Mesenchymal stem cell (in vitro differentiated cells and primary cell): Measurements from ENCODE around the gene MFAP1.
A peak's percentile ranks its signal among the peaks of the same experiment; 100 is the strongest.

ENCODE experiments used
- DNase-seq: peaks from one replicate; pipeline ENCODE4 v3.0.0-alpha.2; 2013
- H2AFZ ChIP-seq: one replicate; pipeline ENCODE4 v1.6.1; 2013; ENCODE audit warnings: low read depth, mild to moderate bottlenecking, control low read depth, inconsistent platforms, low read length, moderate library complexity
- H2AK5ac ChIP-seq: 2 replicates; pipeline ENCODE4 v1.6.1; 2013; ENCODE audit warnings: low read length, moderate library complexity, mild to moderate bottlenecking, inconsistent platforms; ENCODE audit not compliant: severe bottlenecking
- H2BK120ac ChIP-seq: one replicate; pipeline ENCODE4 v1.6.1; 2013; ENCODE audit warnings: low read depth, mild to moderate bottlenecking, inconsistent platforms, low read length, moderate library complexity
- H2BK12ac ChIP-seq, 2 experiments: one replicate each; pipeline ENCODE4 v1.6.1; 2013; ENCODE audit warnings: inconsistent platforms in 2 of 2, low read length in 2 of 2, mild to moderate bottlenecking in 2 of 2, moderate library complexity in 2 of 2, control low read depth in 1 of 2
- H2BK15ac ChIP-seq: one replicate; pipeline ENCODE4 v1.6.1; 2013; ENCODE audit warnings: mild to moderate bottlenecking, low read depth, inconsistent platforms; ENCODE audit not compliant: poor library complexity, severe bottlenecking
- H2BK5ac ChIP-seq: 2 replicates; pipeline ENCODE4 v1.6.1; 2013; ENCODE audit warnings: low read depth, mild to moderate bottlenecking, low read length, control low read depth, inconsistent platforms; ENCODE audit not compliant: poor library complexity, severe bottlenecking
- H3K14ac ChIP-seq, 2 experiments: one replicate each; pipeline ENCODE4 v1.6.1; 2013; ENCODE audit warnings: inconsistent platforms in 2 of 2, low read length in 2 of 2, control low read depth in 1 of 2, mild to moderate bottlenecking in 1 of 2, moderate library complexity in 1 of 2
- H3K18ac ChIP-seq, 2 experiments: one replicate each; pipeline ENCODE4 v1.6.1; 2013; ENCODE audit warnings: inconsistent platforms in 2 of 2, low read length in 2 of 2, control low read depth in 1 of 2, low read depth in 1 of 2, mild to moderate bottlenecking in 1 of 2
- H3K23ac ChIP-seq, 2 experiments: one replicate each; pipeline ENCODE4 v1.6.1; 2013; ENCODE audit warnings: inconsistent platforms in 2 of 2, low read length in 2 of 2, mild to moderate bottlenecking in 2 of 2, moderate library complexity in 2 of 2, control low read depth in 1 of 2
- H3K27ac ChIP-seq: 2 replicates; pipeline ENCODE4 v1.5.1; 2013; ENCODE audit warnings: mild to moderate bottlenecking, moderate library complexity, low read length, control low read depth, inconsistent platforms; ENCODE audit not compliant: poor library complexity, severe bottlenecking
- H3K27me3 ChIP-seq, 2 experiments: 2 replicates each; pipeline versions ENCODE4 v1.6.1 to v1.7.0; 2013; ENCODE audit warnings: low read length in 2 of 2, mild to moderate bottlenecking in 2 of 2, moderate library complexity in 2 of 2, control low read depth in 1 of 2, inconsistent platforms in 1 of 2; ENCODE audit not compliant: control insufficient read depth in 1 of 2, insufficient read depth in 1 of 2
- H3K36me3 ChIP-seq, 2 experiments: 2 replicates each; pipeline versions ENCODE4 v1.6.1 to v1.7.0; 2013; ENCODE audit warnings: low read length in 2 of 2, control low read depth in 1 of 2, inconsistent platforms in 1 of 2, low read depth in 1 of 2, mild to moderate bottlenecking in 1 of 2; ENCODE audit not compliant: insufficient read depth in 2 of 2, control insufficient read depth in 1 of 2
- H3K4ac ChIP-seq, 2 experiments: one replicate each; pipeline ENCODE4 v1.6.1; 2013; ENCODE audit warnings: inconsistent platforms in 2 of 2, low read length in 2 of 2, mild to moderate bottlenecking in 2 of 2, moderate library complexity in 2 of 2, control low read depth in 1 of 2, low read depth in 1 of 2
- H3K4me1 ChIP-seq: 2 replicates; pipeline ENCODE4 v1.6.1; 2013; ENCODE audit warnings: low read depth, low read length, control low read depth; ENCODE audit not compliant: control insufficient read depth, insufficient read depth
- H3K4me2 ChIP-seq: 2 replicates; pipeline ENCODE4 v1.6.1; 2013; ENCODE audit warnings: low read length, mild to moderate bottlenecking, inconsistent platforms; ENCODE audit not compliant: poor library complexity, severe bottlenecking
- H3K4me3 ChIP-seq, 2 experiments: 2 replicates each; pipeline versions ENCODE4 v1.5.1 to v1.7.0; 2013; ENCODE audit warnings: low read length in 2 of 2, mild to moderate bottlenecking in 2 of 2, control low read depth in 1 of 2, low read depth in 1 of 2; ENCODE audit not compliant: insufficient read depth in 1 of 2
- H3K79me1 ChIP-seq: replicated peaks from 2 replicates; pipeline ENCODE4 v1.6.1; 2013; ENCODE audit warnings: mild to moderate bottlenecking, control low read depth, low read length, inconsistent platforms; ENCODE audit not compliant: poor library complexity, severe bottlenecking
- H3K9ac ChIP-seq: 2 replicates; pipeline ENCODE4 v1.7.0; 2013; ENCODE audit warnings: mild to moderate bottlenecking, low read length, moderate library complexity
- H3K9me3 ChIP-seq: 2 replicates; pipeline ENCODE4 v1.7.0; 2013; ENCODE audit warnings: mild to moderate bottlenecking, low read length; ENCODE audit not compliant: control insufficient read depth
- H4K8ac ChIP-seq: one replicate; pipeline ENCODE4 v1.6.1; 2013; ENCODE audit warnings: inconsistent platforms, mild to moderate bottlenecking, low read length, moderate library complexity
- H4K91ac ChIP-seq: one replicate; pipeline ENCODE4 v1.6.1; 2013; ENCODE audit warnings: mild to moderate bottlenecking, low read length, inconsistent platforms
- WGBS: methylation state at CpG from one replicate; pipeline ENCODE4 v1.1.7; 2013; ENCODE audit warnings: mixed read lengths; 5-methylcytosine and 5-hydroxymethylcytosine counted together

Gene MFAP1

GRCh38 chr15:43799209-43799944, 25.1 kb downstream of the MFAP1 start:
- Histone ChIP-seq H3K4me2 (no peak overlapping the region), H2AK5ac (peak overlapping the region; percentile 56), H3K79me1 (peaks cover 13% of the 10 kb centered on the region), H3K9me3 (no peaks in the 10 kb centered on the region), H3K36me3 (peaks cover 49 to 82% of the 10 kb centered on the region in 2 experiments), H3K4ac (peak overlapping the region in 1 of 2 experiments; percentile 81), H2BK120ac (no peak overlapping the region), H4K8ac (peak overlapping the region; percentile 89), H2BK5ac (no peak overlapping the region), H3K23ac (no peak overlapping the region), H2BK12ac (peak overlapping the region in 1 of 2 experiments; percentile 68), H3K9ac (peak overlapping the region; percentile 96), H3K4me1 (peaks cover 26% of the 10 kb centered on the region), H3K27ac (no peak overlapping the region), H3K18ac (peak overlapping the region in 1 of 2 experiments; percentile 46), H3K27me3 (no peaks in the 10 kb centered on the region), H2AFZ (no peak overlapping the region), H2BK15ac (no peak overlapping the region), H3K14ac (no peak overlapping the region), H3K4me3 (no peak overlapping the region), H4K91ac (peak overlapping the region; percentile 23)
- WGBS: 93% methylated on average over 16 of the region's 16 CpGs
- no peak for DNase-seq

- Histone ChIP-seq H3K9me3 (no peaks in the 10 kb centered on the region), H3K4me3 (no peak overlapping the region), H4K91ac (no peak overlapping the region), H4K8ac (no peak overlapping the region), H2BK120ac (no peak overlapping the region), H3K4ac (no peak overlapping the region), H3K36me3 (peaks cover 46 to 69% of the 10 kb centered on the region in 2 experiments), H3K27me3 (no peaks in the 10 kb centered on the region), H2BK15ac (no peak overlapping the region), H2AK5ac (no peak overlapping the region), H3K9ac (no peak overlapping the region), H3K4me1 (peaks cover 31% of the 10 kb centered on the region), H3K18ac (no peak overlapping the region), H3K79me1 (peaks cover 8% of the 10 kb centered on the region), H3K23ac (no peak overlapping the region), H3K4me2 (no peak overlapping the region), H2AFZ (no peak overlapping the region), H3K27ac (no peak overlapping the region), H2BK5ac (no peak overlapping the region), H3K14ac (no peak overlapping the region), H2BK12ac (no peak overlapping the region)
- DNase-seq: no peak
- 89% methylated on average over 1 of the region's 3 CpGs for WGBS
Measured at GRCh38 chr15:43796566-43796965, 27.9 kb downstream of the MFAP1 start.

GRCh38 chr15:43795997-43796396, 28.5 kb downstream of the MFAP1 start:
- no peak overlapping the region for H4K8ac ChIP-seq
- no peak overlapping the region for H2BK12ac ChIP-seq
- H3K36me3 ChIP-seq: peaks cover 46 to 68% of the 10 kb centered on the region in 2 experiments
- no peak overlapping the region for H2BK5ac ChIP-seq
- H3K4me2 ChIP-seq: no peak overlapping the region
- H2BK120ac ChIP-seq: no peak overlapping the region
- H3K4me1 ChIP-seq: peaks cover 31% of the 10 kb centered on the region
- no peak overlapping the region for H3K9ac ChIP-seq
- no peaks in the 10 kb centered on the region for H3K9me3 ChIP-seq
- no peak overlapping the region for H3K23ac ChIP-seq
- no peak overlapping the region for H3K4me3 ChIP-seq
- no peak overlapping the region for H4K91ac ChIP-seq
- no peak overlapping the region for H2BK15ac ChIP-seq
- H3K18ac ChIP-seq: no peak overlapping the region
- no peak overlapping the region for H2AFZ ChIP-seq
- peaks cover 8% of the 10 kb centered on the region for H3K79me1 ChIP-seq
- no peak overlapping the region for H3K14ac ChIP-seq
- H3K27ac ChIP-seq: no peak overlapping the region
- H2AK5ac ChIP-seq: no peak overlapping the region
- H3K4ac ChIP-seq: no peak overlapping the region
- H3K27me3 ChIP-seq: no peaks in the 10 kb centered on the region
- no peak for DNase-seq

GRCh38 chr15:43795197-43795596, 29.3 kb downstream of the MFAP1 start:
- H4K8ac ChIP-seq: no peak overlapping the region
- no peak overlapping the region for H2AFZ ChIP-seq
- peaks cover 46 to 67% of the 10 kb centered on the region in 2 experiments for H3K36me3 ChIP-seq
- H3K79me1 ChIP-seq: peaks cover 8% of the 10 kb centered on the region
- no peak overlapping the region for H3K18ac ChIP-seq
- peak overlapping the region in 1 of 2 experiments; percentile 96 for H3K4me3 ChIP-seq
- no peak overlapping the region for H3K9ac ChIP-seq
- H3K23ac ChIP-seq: no peak overlapping the region
- peaks cover 31% of the 10 kb centered on the region for H3K4me1 ChIP-seq
- H3K9me3 ChIP-seq: no peaks in the 10 kb centered on the region
- H2BK120ac ChIP-seq: no peak overlapping the region
- no peak overlapping the region for H4K91ac ChIP-seq
- no peak overlapping the region for H3K4me2 ChIP-seq
- no peaks in the 10 kb centered on the region for H3K27me3 ChIP-seq
- H2BK15ac ChIP-seq: no peak overlapping the region
- H2AK5ac ChIP-seq: no peak overlapping the region
- DNase-seq: no peak
- H3K4ac ChIP-seq: no peak overlapping the region
- no peak overlapping the region for H2BK12ac ChIP-seq
- 90% methylated on average over 2 of the region's 2 CpGs for WGBS
- no peak overlapping the region for H3K14ac ChIP-seq
- H3K27ac ChIP-seq: no peak overlapping the region
- H2BK5ac ChIP-seq: no peak overlapping the region
